ENCODE results near the gene MSANTD7.
A peak's percentile ranks its signal among the peaks of the same experiment; 100 is the strongest.
"Not testable (repeated sequence)": the region's sequence is repeated elsewhere in the genome, so short reads cannot be mapped to it uniquely, and the experiment has no call there.

The MSANTD7 gene

GRCh38 chr10:14837757-14838581 is at the start of gene MSANTD7, which contains the start of the genes CDNF and HSPA14:
Gene MSANTD7, plus strand, starts transcription at chr10:14838306. Its CDS starts 3,979 bp downstream, at chr10:14842285.
Gene CDNF, minus strand, starts transcription at chr10:14838037. Its CDS starts 91 bp downstream, at chr10:14837946.
Gene HSPA14, plus strand, starts transcription at chr10:14838306. Its CDS starts 97 bp downstream, at chr10:14838403.
- peak; percentile 99 for DNase-seq

DNA sequence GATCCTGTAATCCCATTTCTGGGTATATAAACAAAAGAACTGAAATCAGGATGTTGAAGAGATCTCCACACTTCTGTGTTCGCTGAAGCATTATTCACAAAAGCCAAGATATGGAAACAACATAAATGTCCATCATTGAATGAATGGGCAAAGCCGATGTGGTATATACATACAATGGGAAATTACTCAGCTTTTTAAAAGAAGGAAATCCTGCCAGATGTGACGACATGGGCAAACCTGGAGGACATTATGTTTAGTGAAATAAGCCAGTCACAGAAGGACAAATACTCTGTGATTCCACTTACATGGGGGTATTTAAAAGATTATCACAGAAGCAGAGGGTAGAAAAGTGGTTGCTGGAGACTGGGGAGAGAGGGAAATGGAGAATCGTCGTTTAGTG is 39.5 kb upstream of the MSANTD7 start:
- DNase-seq, result no peak

DNA sequence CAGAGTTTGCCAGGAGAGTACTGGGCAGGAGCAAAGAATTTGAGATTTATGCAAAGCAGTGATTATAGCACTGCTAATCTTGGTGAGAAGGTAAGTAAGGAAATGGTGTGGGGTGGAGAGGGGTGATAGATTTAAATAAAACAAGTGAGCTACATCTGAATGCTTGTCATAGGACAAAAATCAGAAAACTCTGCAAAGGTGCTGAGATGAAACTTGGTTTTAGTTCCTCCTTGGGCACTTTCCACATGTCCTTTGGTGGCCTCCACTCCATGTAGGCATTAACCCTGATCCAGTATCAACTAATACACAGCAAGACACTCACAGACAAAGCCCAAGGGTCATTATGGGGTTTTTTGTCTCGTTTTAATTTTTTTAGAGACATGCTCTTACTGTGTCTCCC is 37.7 kb upstream of the MSANTD7 start:
- DNase-seq, result no peak

GRCh38 chr10:14801723-14802122 is 36.4 kb upstream of the MSANTD7 start:
- no peak for DNase-seq

DNA sequence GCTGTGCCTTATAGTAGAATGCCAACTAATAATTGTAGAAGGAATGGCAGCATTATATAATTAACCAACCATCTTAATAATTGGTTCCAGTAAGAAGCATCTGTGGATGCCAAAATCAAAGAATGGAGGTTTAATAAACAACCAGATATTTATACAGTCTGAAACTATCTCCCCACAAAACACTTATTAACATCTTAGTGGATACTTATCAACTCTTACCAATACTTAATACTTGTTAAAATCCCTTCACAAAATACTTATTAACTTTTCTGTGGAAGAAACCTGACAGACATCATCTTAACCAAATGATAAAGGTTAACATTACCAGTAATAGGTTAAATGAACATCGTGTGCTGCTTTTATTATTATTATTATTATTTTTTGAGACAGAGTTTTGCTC is 34.3 kb upstream of the MSANTD7 start:
- no peak for DNase-seq

DNA sequence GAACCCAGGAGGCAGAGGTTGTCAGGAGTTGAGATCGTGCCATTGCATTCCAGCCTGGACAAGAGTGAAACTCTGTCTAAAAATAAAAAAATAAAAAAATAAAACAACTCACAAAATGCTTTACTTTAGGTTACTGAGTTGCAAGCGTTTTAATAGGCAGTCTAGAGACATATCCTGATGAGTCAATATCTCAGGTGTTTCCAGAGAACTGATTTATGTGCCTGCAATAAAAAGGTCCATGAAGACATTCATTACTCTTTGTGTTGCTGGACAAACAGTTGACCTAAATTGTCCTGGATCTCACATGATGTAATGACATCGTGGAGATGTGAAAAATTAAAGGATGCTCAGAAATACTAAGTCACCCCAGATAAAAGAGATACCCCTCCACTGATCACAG is 31.8 kb upstream of the MSANTD7 start:
- DNase-seq, result no peak

DNA sequence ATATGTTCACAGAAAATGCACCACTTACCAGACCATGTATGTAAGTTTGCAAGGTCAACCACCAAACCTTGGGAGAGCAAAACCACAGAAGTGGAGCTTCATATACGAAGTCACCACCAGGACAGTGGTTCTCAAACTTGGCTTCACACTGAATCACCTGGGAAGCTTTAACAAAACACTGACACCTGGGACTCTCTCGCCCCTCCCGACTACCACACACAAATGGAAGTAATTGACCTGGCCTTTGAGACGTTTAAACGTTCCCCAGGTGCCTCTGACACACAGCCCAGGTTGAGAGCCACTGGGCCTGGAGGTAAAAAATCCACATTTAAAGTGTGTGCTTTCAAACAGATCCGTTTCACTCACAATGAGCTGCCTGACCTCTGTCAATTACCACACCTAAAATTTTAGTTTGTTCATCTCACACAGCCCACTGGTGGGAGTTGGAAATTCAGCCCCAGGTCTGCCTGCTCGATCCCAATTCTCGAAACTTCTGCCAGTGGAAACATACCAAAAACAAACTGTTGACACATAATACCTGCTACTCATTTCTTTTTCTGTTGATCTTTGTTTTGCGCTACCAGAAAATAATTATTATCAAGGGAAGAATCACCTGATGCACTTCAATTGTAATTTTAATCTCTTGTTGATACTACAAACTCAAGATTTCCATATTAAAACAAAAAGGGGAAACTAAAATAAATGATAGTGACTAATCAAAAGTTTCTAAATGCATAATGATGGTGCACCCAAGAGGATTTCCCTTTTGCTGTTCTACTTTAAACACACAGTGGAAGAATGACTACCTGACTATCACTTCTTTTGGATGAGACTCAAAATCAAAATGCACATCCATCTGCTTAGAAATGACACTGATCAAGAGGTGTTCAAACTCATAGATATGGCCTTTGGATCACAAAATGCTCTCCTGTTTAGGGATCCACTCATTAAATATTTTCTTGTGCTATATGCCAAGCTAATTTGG is 26.8 kb upstream of the MSANTD7 start:
- no peak for DNase-seq

- DNase-seq, result no peak
Measured at GRCh38 chr10:14812271-14812670, 25.8 kb upstream of the MSANTD7 start.

DNA sequence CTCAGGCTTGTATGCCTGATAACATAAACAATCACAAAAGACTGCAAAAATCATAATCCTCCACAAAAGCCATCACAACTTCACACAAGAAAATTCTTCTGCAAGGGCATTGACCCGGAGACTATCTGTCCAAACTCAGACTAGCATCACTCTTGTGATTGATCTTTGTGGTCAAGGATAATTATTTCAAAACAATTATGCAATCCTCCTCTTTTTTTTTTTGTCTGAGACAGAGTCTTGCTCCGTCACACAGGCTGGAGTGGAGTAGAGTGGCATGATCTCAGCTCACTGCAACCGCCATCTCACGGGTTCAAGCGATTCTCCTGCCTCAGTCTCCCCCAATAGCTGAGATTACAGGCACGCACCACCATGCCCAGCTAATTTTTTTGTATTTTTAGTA is 22.4 kb upstream of the MSANTD7 start:
- DNase-seq, result no peak

GRCh38 chr10:14816717-14817116 is 21.4 kb upstream of the MSANTD7 start:
- DNase-seq, result not testable (repeated sequence)

- DNase-seq, result no peak
Measured at GRCh38 chr10:14820010-14820774, 17.9 kb upstream of the MSANTD7 start.

GRCh38 chr10:14820775-14821154 is 17.3 kb upstream of the MSANTD7 start:
- no peak for DNase-seq

GRCh38 chr10:14821635-14822375 is 16.3 kb upstream of the MSANTD7 start:
- DNase-seq, result no peak

GRCh38 chr10:14822879-14823755 is 15.0 kb upstream of the MSANTD7 start:
- peak in 1 of 2 donors; percentile 16 for DNase-seq

- DNase-seq, result no peak
Measured at GRCh38 chr10:14823966-14824365, 14.1 kb upstream of the MSANTD7 start.

- DNase-seq, result no peak
Measured at GRCh38 chr10:14826076-14826829, 11.9 kb upstream of the MSANTD7 start.

- DNase-seq, result no peak
Measured at GRCh38 chr10:14833106-14833505, 5.0 kb upstream of the MSANTD7 start.

GRCh38 chr10:14836208-14836607 is 1.9 kb upstream of the MSANTD7 start:
- no peak for DNase-seq

DNA sequence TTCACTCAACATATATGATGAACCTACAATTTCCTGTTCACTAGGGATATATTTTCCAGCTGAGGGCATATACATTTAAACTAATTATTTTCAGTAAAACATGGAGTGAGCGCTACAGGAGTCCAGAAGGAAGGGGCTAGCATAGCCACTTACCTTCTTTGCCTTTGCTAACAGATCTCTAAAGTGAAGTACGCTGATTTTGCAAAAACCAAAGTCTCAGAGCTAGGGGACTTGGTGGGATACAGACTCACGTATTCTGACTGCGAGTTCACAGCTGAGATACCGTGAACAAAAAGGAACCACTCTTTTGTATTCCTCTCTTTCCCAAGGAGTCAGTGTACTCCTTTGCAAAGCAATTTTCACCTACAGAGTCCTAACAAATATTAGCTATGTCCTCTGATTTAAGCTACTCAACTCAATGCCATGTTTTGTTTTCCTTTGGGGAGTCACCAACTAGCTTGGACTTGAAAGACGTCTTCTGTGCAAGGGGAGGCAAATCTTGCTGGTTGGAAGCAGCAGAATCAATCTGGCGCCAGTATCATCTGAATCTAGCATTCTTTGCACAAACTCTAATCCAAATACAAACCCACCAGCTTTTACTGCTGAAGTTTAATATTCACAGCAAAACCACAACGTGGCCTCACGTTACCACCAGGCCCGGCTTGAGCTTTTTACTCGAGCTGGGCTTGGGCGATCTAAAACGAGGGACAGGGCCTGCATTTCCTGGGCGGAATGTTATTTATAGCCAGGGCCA is 926 bp upstream of the MSANTD7 start:
- DNase-seq, result no peak

Data from stimulated activated CD4-positive, alpha-beta T cell treated with anti-CD3 and anti-CD28 coated beads, Interleukin-2, amount 100 ng/mL, for 48 hours (primary cell).